T-cell (primary cell): ENCODE results near the gene FUT1. TPM values are rescaled to one million over a fixed set of nuclear protein-coding genes. Genes with fewer than 3 reads are reported as not detected.

Experiments
- ATAC-seq, 4 experiments: fragments of 200-7000 bp in 3 of 4; fragments of 150-1000 bp in 1 of 4; cut with Tn5 transposase; replicated peaks in 1 of 4; 1 replicate in 3 of 4; 2 replicates in 1 of 4; pipeline ENCODE4 v1.10.0; 2021; ENCODE audit warnings: moderate library complexity in 3 of 4, mild to moderate bottlenecking in 2 of 4, moderate number of reproducible peaks in 1 of 4
- CTCF ChIA-PET, 2 donors: fragments of 300-600 bp; sonication (Branson Sonifier 250); formaldehyde crosslinking; loops; one replicate each; lab custom pipeline; 2022; ENCODE audit warnings: antibody characterized with exemption in 2 of 2; lab: Charles Lee
- POLR2A ChIA-PET, 2 donors: fragments of 300-600 bp; sonication (Branson Sonifier 250); formaldehyde crosslinking; loops; one replicate each; lab custom pipeline; 2022; ENCODE audit warnings: antibody characterized with exemption in 2 of 2; lab: Charles Lee
- DNase-seq, 35 experiments: peaks; one replicate each; pipeline versions ENCODE4 v3.0.0 to v3.0.0-alpha.2; 2013 to 2023
- H3K27ac ChIP-seq: one replicate; pipeline ENCODE4 v1.5.1; 2013; ENCODE audit warnings: low read length
- H3K27me3 ChIP-seq, 2 experiments: replicated peaks in 1 of 2; 1 replicate in 1 of 2; 2 replicates in 1 of 2; pipeline versions ENCODE4 v1.6.1 to v1.7.0; 2013; ENCODE audit warnings: low read length in 1 of 2, mixed read lengths in 1 of 2; ENCODE audit not compliant: control insufficient read depth in 2 of 2, insufficient read depth in 2 of 2; ENCODE audit errors: extremely low read depth in 1 of 2
- H3K36me3 ChIP-seq, 2 donors: 1 replicate in 1 of 2; 2 replicates in 1 of 2; pipeline versions ENCODE4 v1.6.1 to v1.7.0; 2013; ENCODE audit warnings: low read length in 1 of 2; ENCODE audit not compliant: control insufficient read depth in 2 of 2, insufficient read depth in 1 of 2; ENCODE audit errors: extremely low read depth in 1 of 2
- H3K4me1 ChIP-seq, 2 experiments: 1 replicate in 1 of 2; 2 replicates in 1 of 2; pipeline versions ENCODE4 v1.6.1 to v1.7.0; 2013; ENCODE audit warnings: low read length in 2 of 2, mixed read lengths in 1 of 2; ENCODE audit not compliant: insufficient read depth in 2 of 2, control insufficient read depth in 1 of 2; ENCODE audit errors: extremely low read depth in 1 of 2
- H3K4me3 ChIP-seq, 2 donors: 1 replicate in 1 of 2; 2 replicates in 1 of 2; pipeline versions ENCODE4 v1.5.1 to v1.7.0; 2013; ENCODE audit warnings: mild to moderate bottlenecking in 2 of 2, low read length in 1 of 2, moderate library complexity in 1 of 2; ENCODE audit not compliant: control insufficient read depth in 1 of 2; ENCODE audit errors: extremely low read depth in 1 of 2
- H3K9me3 ChIP-seq: 2 replicates; pipeline ENCODE4 v1.7.0; 2013
- H3K27ac Mint-ChIP-seq, 2 donors: one replicate each; pipeline ENCODE4 v1.8.0; 2020 to 2021; ENCODE audit warnings: mild to moderate bottlenecking in 2 of 2, mixed read lengths in 2 of 2
- H3K27me3 Mint-ChIP-seq, 2 donors: one replicate each; pipeline ENCODE4 v1.8.0; 2021 to 2022; ENCODE audit warnings: mixed read lengths in 2 of 2
- H3K36me3 Mint-ChIP-seq: one replicate; pipeline ENCODE4 v1.8.0; 2021; ENCODE audit warnings: mixed read lengths
- H3K4me1 Mint-ChIP-seq, 3 donors: one replicate each; pipeline ENCODE4 v1.8.0; 2020 to 2022; ENCODE audit warnings: mixed read lengths in 3 of 3, mild to moderate bottlenecking in 1 of 3
- H3K4me3 Mint-ChIP-seq, 3 donors: one replicate each; pipeline ENCODE4 v1.8.0; 2020 to 2022; ENCODE audit warnings: mild to moderate bottlenecking in 3 of 3, mixed read lengths in 3 of 3, moderate library complexity in 3 of 3
- H3K9me3 Mint-ChIP-seq, 3 donors: one replicate each; pipeline ENCODE4 v1.8.0; 2020 to 2022; ENCODE audit warnings: mixed read lengths in 3 of 3
- WGBS: methylation state at CpG from one replicate; pipeline ENCODE4 v1.1.5; 2013; ENCODE audit warnings: missing lambda C conversion rate; ENCODE audit not compliant: insufficient coverage; 5-methylcytosine and 5-hydroxymethylcytosine counted together
- total RNA-seq, 35 experiments: library from RNA in 6 of 35; stranded (reverse) in 6 of 35; fragments of 120-200 nt in 1 of 35; gene quantifications; one replicate each; pipeline versions ENCODE4 v1.2.1 to v1.2.4 and lab custom pipeline; 2013 to 2026

The FUT1 gene
- total RNA-seq, 5 donors from 2014 or later (not counting 1 experiment from before 2014, with no cell fraction given): 0.09 to 0.28 (median 0.15) TPM

DNA sequence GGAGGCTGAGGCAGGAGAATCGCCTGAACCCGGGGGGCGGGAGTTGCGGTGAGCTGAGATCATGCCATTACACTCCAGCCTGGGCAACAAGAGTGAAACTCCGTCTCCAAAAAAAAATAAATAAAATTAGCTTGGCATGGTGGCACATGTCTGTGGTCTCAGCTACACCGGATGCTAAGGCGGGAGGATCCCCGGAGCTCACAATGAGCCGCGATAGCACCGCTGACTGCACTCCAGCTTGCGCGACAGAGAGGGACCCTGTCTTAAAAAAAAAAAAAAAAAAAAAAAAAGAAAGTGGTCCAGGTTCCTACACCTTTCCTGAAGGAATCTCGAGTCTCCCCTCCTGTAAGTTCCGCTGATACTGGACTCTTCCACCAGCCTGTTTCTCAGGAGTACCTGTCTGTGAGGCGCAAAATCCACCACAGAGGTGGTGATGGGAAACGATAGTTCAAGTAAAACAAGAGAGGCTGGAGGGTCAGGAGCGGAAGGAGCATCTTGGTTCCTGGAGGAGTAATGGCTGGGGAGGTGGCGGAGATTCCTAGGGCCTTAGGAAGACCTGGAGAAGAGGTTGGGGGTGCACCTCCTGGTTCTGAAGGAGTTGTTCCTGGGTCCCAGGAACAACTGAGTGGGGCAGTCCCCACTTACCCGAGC lies 471 bp downstream of the FUT1 start:
- Mint-ChIP-seq H3K36me3 (no peaks in the 10 kb centered on the region), H3K27ac (peak overlapping the region in 1 of 2 donors; percentile 40), H3K9me3 (no peaks in the 10 kb centered on the region), H3K4me1 (peaks cover 14 to 20% (median 19%) of the 10 kb centered on the region in 3 donors), H3K27me3 (peaks cover 20 to 31% of the 10 kb centered on the region in 2 donors), H3K4me3 (peak overlapping the region; percentile 71 to 84 (median 74))
- peak; percentile 43 to 59 (median 45) for ATAC-seq
- peak overlapping the region; percentile 40 to 54 for H3K4me3 ChIP-seq
- ChIA-PET CTCF (interaction anchor here in 1 of 2 donors (0.6 to 0.7 kb wide), 3 partner anchors 13 to 987 kb away, joined by 3 to 6 read pairs (median 4); no protein-coding TSS in a partner anchor), POLR2A (interaction anchor here in 1 of 2 donors (0.7 kb wide), 1 partner anchor 242 kb away, joined by 4 read pairs; the partner anchor contains the start of gene RUVBL2)
- H3K9me3 ChIP-seq: no peaks in the 10 kb centered on the region
- H3K27ac ChIP-seq: no peak overlapping the region
- WGBS: 2% methylated on average over 13 of the region's 20 CpGs
- peaks cover 0 to 68% of the 10 kb centered on the region in 2 experiments for H3K27me3 ChIP-seq
- H3K4me1 ChIP-seq: peaks cover 2 to 25% of the 10 kb centered on the region in 2 experiments
- no peaks in the 10 kb centered on the region for H3K36me3 ChIP-seq
- DNase-seq: peak in 4 of 35 experiments; percentile 13 to 40 (median 22)

DNA sequence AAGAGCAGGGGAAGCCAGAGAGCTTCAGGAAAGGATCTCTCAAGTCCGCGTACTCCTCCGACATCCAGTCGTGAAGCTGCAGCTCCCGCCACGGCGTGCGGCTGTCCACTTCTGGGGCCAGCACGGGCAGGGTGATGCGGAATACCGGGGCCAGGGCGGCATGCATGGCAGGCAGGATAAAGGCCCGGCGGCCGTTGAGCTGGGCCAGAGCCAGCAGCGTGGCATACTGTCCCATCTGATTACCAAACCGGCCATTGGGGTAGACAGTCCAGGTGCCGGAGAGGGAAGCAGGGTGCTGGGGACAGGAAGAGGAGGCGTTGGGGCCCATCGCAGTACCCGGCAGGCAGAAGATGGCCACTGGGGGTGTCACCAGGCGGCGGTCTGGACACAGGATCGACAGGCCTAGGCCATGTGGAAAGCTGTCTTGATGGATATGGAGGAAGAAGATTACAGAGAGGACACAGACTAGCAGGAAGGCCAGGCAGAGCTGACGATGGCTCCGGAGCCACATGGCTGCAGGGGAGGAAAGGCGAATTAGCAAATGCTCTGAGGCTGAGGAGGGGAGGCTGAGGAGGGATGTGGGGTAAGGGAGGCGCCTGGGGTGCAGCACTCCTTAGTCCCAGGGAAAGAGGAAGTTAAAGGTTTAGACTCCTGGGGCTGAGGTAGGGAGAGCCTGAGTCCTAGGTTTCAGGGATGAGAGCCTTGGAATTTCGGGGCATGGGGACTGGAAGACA lies 1.5 kb downstream of the FUT1 start:
- Mint-ChIP-seq H3K9me3 (no peaks in the 10 kb centered on the region), H3K27me3 (peaks cover 25 to 36% of the 10 kb centered on the region in 2 donors), H3K36me3 (no peaks in the 10 kb centered on the region), H3K4me1 (peaks cover 18 to 26% (median 24%) of the 10 kb centered on the region in 3 donors), H3K4me3 (peak overlapping the region in 2 of 3 donors; percentile 29 to 84), H3K27ac (peak overlapping the region in 1 of 2 donors; percentile 31)
- CTCF ChIA-PET: no interaction called here
- H3K36me3 ChIP-seq: no peaks in the 10 kb centered on the region
- WGBS: 93% methylated on average over 27 of the region's 29 CpGs
- ATAC-seq (no peak), DNase-seq (no peak)
- H3K27ac ChIP-seq: no peak overlapping the region
- no peak overlapping the region for H3K4me3 ChIP-seq
- POLR2A ChIA-PET: no interaction called here
- H3K9me3 ChIP-seq: no peaks in the 10 kb centered on the region
- peaks cover 0 to 69% of the 10 kb centered on the region in 2 experiments for H3K27me3 ChIP-seq
- H3K4me1 ChIP-seq: peaks cover 2 to 30% of the 10 kb centered on the region in 2 experiments

GRCh38 chr19:48750351-48750750 lies 2.1 kb downstream of the FUT1 start:
- CTCF ChIA-PET: no interaction called here
- Mint-ChIP-seq H3K9me3 (no peaks in the 10 kb centered on the region), H3K4me1 (peaks cover 21 to 28% (median 25%) of the 10 kb centered on the region in 3 donors), H3K36me3 (no peaks in the 10 kb centered on the region), H3K4me3 (no peak overlapping the region), H3K27me3 (peaks cover 26 to 40% of the 10 kb centered on the region in 2 donors), H3K27ac (no peak overlapping the region)
- WGBS: 94% methylated on average over 30 of the region's 31 CpGs
- Histone ChIP-seq H3K4me1 (peaks cover 2 to 34% of the 10 kb centered on the region in 2 experiments), H3K36me3 (no peaks in the 10 kb centered on the region), H3K27me3 (peaks cover 0 to 68% of the 10 kb centered on the region in 2 experiments), H3K9me3 (no peaks in the 10 kb centered on the region), H3K4me3 (no peak overlapping the region), H3K27ac (no peak overlapping the region)
- POLR2A ChIA-PET: no interaction called here
- ATAC-seq (no peak), DNase-seq (no peak)

GRCh38 chr19:48749571-48750198 lies 2.8 kb downstream of the FUT1 start:
- no peak for ATAC-seq
- Histone ChIP-seq H3K4me3 (no peak overlapping the region), H3K27ac (no peak overlapping the region), H3K36me3 (no peaks in the 10 kb centered on the region), H3K9me3 (no peaks in the 10 kb centered on the region), H3K4me1 (peaks cover 2 to 40% of the 10 kb centered on the region in 2 experiments), H3K27me3 (peaks cover 0 to 68% of the 10 kb centered on the region in 2 experiments)
- H3K4me1 Mint-ChIP-seq: peaks cover 21 to 33% (median 28%) of the 10 kb centered on the region in 3 donors
- 50% methylated on average over 3 of the region's 4 CpGs for WGBS
- H3K27me3 Mint-ChIP-seq: peaks cover 24 to 38% of the 10 kb centered on the region in 2 donors
- no peak overlapping the region for H3K4me3 Mint-ChIP-seq
- ChIA-PET POLR2A (no interaction called here), CTCF (no interaction called here)
- no peak overlapping the region for H3K27ac Mint-ChIP-seq
- DNase-seq: no peak
- H3K36me3 Mint-ChIP-seq: no peaks in the 10 kb centered on the region
- no peaks in the 10 kb centered on the region for H3K9me3 Mint-ChIP-seq

GRCh38 chr19:48746738-48747575 lies 5.5 kb downstream of the FUT1 start, which contains the start of gene IZUMO1:
IZUMO1 (minus strand) TSS chr19:48746909; CDS start chr19:48745859, 1,050 bp downstream.
- Mint-ChIP-seq H3K4me3 (peak within 1 kb of the TSS in 1 of 3 donors; percentile 3), H3K9me3 (no peaks in the 10 kb centered on the region), H3K36me3 (no peaks in the 10 kb centered on the region), H3K27me3 (peaks cover 11 to 19% of the 10 kb centered on the region in 2 donors), H3K27ac (no peak within 1 kb of the TSS), H3K4me1 (peaks cover 9 to 21% (median 15%) of the 10 kb centered on the region in 3 donors)
- ATAC-seq (peak; percentile 70 to 82 (median 73)), DNase-seq (peak in 28 of 35 experiments; percentile 22 to 70 (median 48))
- Histone ChIP-seq H3K36me3 (no peaks in the 10 kb centered on the region), H3K27ac (no peak within 1 kb of the TSS), H3K4me1 (peaks cover 0 to 22% of the 10 kb centered on the region in 2 experiments), H3K9me3 (no peaks in the 10 kb centered on the region), H3K4me3 (peak within 1 kb of the TSS; percentile 11 to 29), H3K27me3 (peaks cover 0 to 53% of the 10 kb centered on the region in 2 experiments)
- ChIA-PET CTCF (interaction anchor here (0.5 to 1.1 kb wide), 2 partner anchors 90 to 396 kb away, joined by 4 to 10 read pairs; no protein-coding TSS in a partner anchor), POLR2A (no interaction called here)
- WGBS: 8% methylated on average over 8 of the region's 31 CpGs
